Neural progenitor cell (in vitro differentiated cells): ENCODE data around the gene CTF1. TPM values are rescaled to one million over a fixed set of nuclear protein-coding genes. Genes with fewer than 3 reads are reported as not detected.
A peak's percentile ranks its signal among the peaks of the same experiment; 100 is the strongest.

ENCODE experiments used
- DNase-seq: peaks from one replicate; pipeline ENCODE4 v3.0.0-alpha.2; 2016; ENCODE audit warnings: low spot score
- H2AFZ ChIP-seq: fragments of 200-600 bp; sonication (generic); replicated peaks from 2 replicates; pipeline ENCODE4 v1.6.1; 2016; ENCODE audit warnings: antibody characterized with exemption
- H3F3A ChIP-seq: fragments of 200-600 bp; sonication (generic); 2 replicates; pipeline ENCODE4 v1.6.1; 2016; ENCODE audit warnings: antibody characterized with exemption, low read depth
- H3K27ac ChIP-seq: fragments of 200-600 bp; sonication (generic); 2 replicates; pipeline ENCODE4 v1.5.1; 2016; ENCODE audit warnings: mild to moderate bottlenecking
- H3K27me3 ChIP-seq: fragments of 200-600 bp; sonication (generic); 2 replicates; pipeline ENCODE4 v1.6.1; 2016; ENCODE audit warnings: mild to moderate bottlenecking, moderate library complexity
- H3K36me3 ChIP-seq: fragments of 200-600 bp; sonication (generic); 2 replicates; pipeline ENCODE4 v1.5.1; 2016
- H3K4me1 ChIP-seq: fragments of 200-600 bp; sonication (generic); 2 replicates; pipeline ENCODE4 v1.6.1; 2016; ENCODE audit warnings: mixed run types
- H3K4me2 ChIP-seq: fragments of 200-600 bp; sonication (generic); 2 replicates; pipeline ENCODE4 v1.6.1; 2016
- H3K4me3 ChIP-seq: fragments of 200-600 bp; sonication (generic); 2 replicates; pipeline ENCODE4 v1.5.1; 2016
- H3K79me2 ChIP-seq: fragments of 200-600 bp; sonication (generic); 2 replicates; pipeline ENCODE4 v1.6.1; 2016; ENCODE audit warnings: low read depth
- H3K9ac ChIP-seq: fragments of 200-600 bp; sonication (generic); 2 replicates; pipeline ENCODE4 v1.6.1; 2016
- H3K9me3 ChIP-seq: fragments of 200-600 bp; sonication (generic); 2 replicates; pipeline ENCODE4 v1.5.1; 2016; ENCODE audit warnings: low read depth
- H4K20me1 ChIP-seq: fragments of 200-600 bp; sonication (generic); 2 replicates; pipeline ENCODE4 v1.6.1; 2016; ENCODE audit warnings: low read depth
- H3K27ac Mint-ChIP-seq: 3 replicates; pipeline ENCODE4 v1.8.0; 2021; ENCODE audit warnings: mixed read lengths
- H3K27me3 Mint-ChIP-seq: 2 replicates; pipeline ENCODE4 v1.8.0; 2022; ENCODE audit warnings: low read depth, mild to moderate bottlenecking, inconsistent platforms, moderate library complexity, mixed read lengths; ENCODE audit not compliant: insufficient read depth
- H3K36me3 Mint-ChIP-seq: 3 replicates; pipeline ENCODE4 v1.8.0; 2021; ENCODE audit warnings: mixed read lengths
- H3K4me1 Mint-ChIP-seq: 3 replicates; pipeline ENCODE4 v1.8.0; 2021; ENCODE audit warnings: mixed read lengths
- H3K4me3 Mint-ChIP-seq: 3 replicates; pipeline ENCODE4 v1.8.0; 2021; ENCODE audit warnings: mild to moderate bottlenecking, moderate library complexity, mixed read lengths
- H3K9me3 Mint-ChIP-seq: 3 replicates; pipeline ENCODE4 v1.8.0; 2020; ENCODE audit warnings: mixed read lengths
- EZH2 ChIP-seq: fragments of 200-600 bp; sonication (generic); IDR thresholded peaks from 2 replicates; pipeline ENCODE4 v1.6.1; 2017; ENCODE audit warnings: antibody characterized with exemption, mild to moderate bottlenecking, moderate library complexity
- EZH2phosphoT487 ChIP-seq: fragments of 200-600 bp; sonication (generic); IDR thresholded peaks from 2 replicates; pipeline ENCODE4 v1.6.1; 2017; ENCODE audit warnings: antibody characterized with exemption
- total RNA-seq: library from RNA; depleted of rRNA; stranded (reverse); fragments of >200 nt; gene quantifications from 2 replicates; pipeline ENCODE4 v1.2.3, GENCODE V29; 2015; ENCODE audit warnings: low replicate concordance
- TF ChIP-seq, protein P1 (sequence below): fragments of 200-600 bp; sonication (generic); IDR thresholded peaks from 2 replicates; pipeline ENCODE4 v1.5.1; 2017; ENCODE audit warnings: antibody characterized with exemption, mild to moderate bottlenecking

The CTF1 gene
- total RNA-seq, 1 donor from 2014 or later: 0.39 TPM

DNA sequence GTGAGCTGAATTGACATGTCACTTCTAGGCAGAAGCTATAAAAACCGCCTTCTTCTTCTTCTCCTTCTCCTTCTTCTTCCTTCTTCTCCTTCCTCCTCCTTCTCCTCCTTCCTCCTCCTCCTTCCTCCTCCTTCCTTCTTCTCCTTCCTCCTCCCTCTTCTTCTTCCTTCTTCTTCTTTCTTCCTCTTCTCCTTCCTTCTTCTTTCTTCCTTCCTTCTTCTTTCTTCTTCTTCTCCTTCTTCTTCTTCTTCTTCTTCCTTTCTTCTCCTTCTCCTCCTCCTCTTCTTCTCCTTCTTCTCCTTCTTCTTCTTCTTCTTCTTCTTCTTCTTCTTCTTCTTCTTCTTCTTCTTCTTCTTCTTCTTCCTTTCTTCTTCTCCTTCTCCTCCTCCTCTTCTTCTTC is 22.2 kb downstream of the CTF1 start:
- Histone ChIP-seq H3K4me1 (peaks cover 13% of the 10 kb centered on the region), H3K9me3 (no peaks in the 10 kb centered on the region), H3K27me3 (no peaks in the 10 kb centered on the region), H3K79me2 (peaks cover 1% of the 10 kb centered on the region), H3K9ac (no peak overlapping the region), H3K36me3 (no peaks in the 10 kb centered on the region), H2AFZ (no peak overlapping the region), H4K20me1 (no peaks in the 10 kb centered on the region), H3K27ac (no peak overlapping the region), H3K4me3 (no peak overlapping the region), H3K4me2 (no peak overlapping the region), H3F3A (peaks cover 21% of the 10 kb centered on the region)
- H3K27ac Mint-ChIP-seq: no peak overlapping the region
- no peak for TF ChIP-seq EZH2phosphoT487
- no peak for TF ChIP-seq EZH2
- TF ChIP-seq, protein P1, sequence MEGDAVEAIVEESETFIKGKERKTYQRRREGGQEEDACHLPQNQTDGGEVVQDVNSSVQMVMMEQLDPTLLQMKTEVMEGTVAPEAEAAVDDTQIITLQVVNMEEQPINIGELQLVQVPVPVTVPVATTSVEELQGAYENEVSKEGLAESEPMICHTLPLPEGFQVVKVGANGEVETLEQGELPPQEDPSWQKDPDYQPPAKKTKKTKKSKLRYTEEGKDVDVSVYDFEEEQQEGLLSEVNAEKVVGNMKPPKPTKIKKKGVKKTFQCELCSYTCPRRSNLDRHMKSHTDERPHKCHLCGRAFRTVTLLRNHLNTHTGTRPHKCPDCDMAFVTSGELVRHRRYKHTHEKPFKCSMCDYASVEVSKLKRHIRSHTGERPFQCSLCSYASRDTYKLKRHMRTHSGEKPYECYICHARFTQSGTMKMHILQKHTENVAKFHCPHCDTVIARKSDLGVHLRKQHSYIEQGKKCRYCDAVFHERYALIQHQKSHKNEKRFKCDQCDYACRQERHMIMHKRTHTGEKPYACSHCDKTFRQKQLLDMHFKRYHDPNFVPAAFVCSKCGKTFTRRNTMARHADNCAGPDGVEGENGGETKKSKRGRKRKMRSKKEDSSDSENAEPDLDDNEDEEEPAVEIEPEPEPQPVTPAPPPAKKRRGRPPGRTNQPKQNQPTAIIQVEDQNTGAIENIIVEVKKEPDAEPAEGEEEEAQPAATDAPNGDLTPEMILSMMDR: no peak
- H3K4me3 Mint-ChIP-seq: no peak overlapping the region
- H3K27me3 Mint-ChIP-seq: peaks cover 15% of the 10 kb centered on the region
- no peak for DNase-seq
- peaks cover 10% of the 10 kb centered on the region for H3K4me1 Mint-ChIP-seq
- H3K9me3 Mint-ChIP-seq: no peaks in the 10 kb centered on the region
- no peaks in the 10 kb centered on the region for H3K36me3 Mint-ChIP-seq

GRCh38 chr16:30920891-30921290 is 24.5 kb downstream of the CTF1 start:
- Histone ChIP-seq H3K36me3 (no peaks in the 10 kb centered on the region), H3K9me3 (no peaks in the 10 kb centered on the region), H3K27ac (no peak overlapping the region), H3K79me2 (peaks cover 24% of the 10 kb centered on the region), H3K4me1 (peaks cover 8% of the 10 kb centered on the region), H3K27me3 (no peaks in the 10 kb centered on the region), H3F3A (peaks cover 23% of the 10 kb centered on the region), H4K20me1 (peaks cover 11% of the 10 kb centered on the region), H3K9ac (no peak overlapping the region), H3K4me3 (no peak overlapping the region), H2AFZ (no peak overlapping the region), H3K4me2 (no peak overlapping the region)
- Mint-ChIP-seq H3K36me3 (peaks cover 2% of the 10 kb centered on the region), H3K27me3 (peaks cover 17% of the 10 kb centered on the region), H3K4me1 (peaks cover 14% of the 10 kb centered on the region), H3K9me3 (no peaks in the 10 kb centered on the region), H3K27ac (peak overlapping the region; percentile 23), H3K4me3 (peak overlapping the region; percentile 100)
- TF ChIP-seq EZH2 (no peak), EZH2phosphoT487 (no peak)
- TF ChIP-seq, protein P1: no peak
- no peak for DNase-seq

- Histone ChIP-seq H3K27ac (no peak overlapping the region), H3K4me3 (peak overlapping the region; percentile 61), H3K27me3 (no peaks in the 10 kb centered on the region), H2AFZ (no peak overlapping the region), H3K9ac (no peak overlapping the region), H3F3A (peaks cover 17% of the 10 kb centered on the region), H3K79me2 (peaks cover 28% of the 10 kb centered on the region), H4K20me1 (peaks cover 11% of the 10 kb centered on the region), H3K9me3 (no peaks in the 10 kb centered on the region), H3K4me2 (no peak overlapping the region), H3K4me1 (peaks cover 4% of the 10 kb centered on the region), H3K36me3 (no peaks in the 10 kb centered on the region)
- no peaks in the 10 kb centered on the region for H3K9me3 Mint-ChIP-seq
- H3K27me3 Mint-ChIP-seq: peaks cover 17% of the 10 kb centered on the region
- peaks cover 2% of the 10 kb centered on the region for H3K36me3 Mint-ChIP-seq
- TF ChIP-seq EZH2phosphoT487 (no peak), EZH2 (no peak)
- TF ChIP-seq, protein P1: no peak
- H3K4me3 Mint-ChIP-seq: peak overlapping the region; percentile 100
- DNase-seq: no peak
- H3K27ac Mint-ChIP-seq: peak overlapping the region; percentile 100
- H3K4me1 Mint-ChIP-seq: peaks cover 18% of the 10 kb centered on the region
Observed at GRCh38 chr16:30921459-30921747, 25.0 kb downstream of the CTF1 start.
